Liver (tissue), 3 donors: ENCODE results near the gene KRTAP19-3.
A peak's percentile ranks its signal among the peaks of the same experiment; 100 is the strongest.

ENCODE experiments used
- ATF3 ChIP-seq: IDR thresholded peaks from 2 replicates; pipeline ENCODE4 v1.6.1; 2016; ENCODE audit warnings: antibody characterized with exemption
- EGR1 ChIP-seq, 2 donors: IDR thresholded peaks; 2 replicates each; pipeline ENCODE4 v1.6.1; 2016 to 2018; ENCODE audit warnings: antibody characterized with exemption in 2 of 2, low read depth in 2 of 2
- FOXA1 ChIP-seq: IDR thresholded peaks from 2 replicates; pipeline ENCODE4 v1.6.1; 2016; ENCODE audit warnings: antibody characterized with exemption
- GABPA ChIP-seq, 2 donors: IDR thresholded peaks in 1 of 2; conservative IDR thresholded peaks in 1 of 2; 2 replicates each; pipeline ENCODE4 v1.6.1; 2016; ENCODE audit warnings: antibody characterized with exemption in 2 of 2, mild to moderate bottlenecking in 1 of 2, moderate library complexity in 1 of 2
- HNF4G ChIP-seq: IDR thresholded peaks from 2 replicates; pipeline ENCODE4 v1.6.1; 2016; ENCODE audit warnings: antibody characterized with exemption
- JUND ChIP-seq, 2 donors: IDR thresholded peaks; 2 replicates each; pipeline ENCODE4 v1.6.1; 2016; ENCODE audit warnings: antibody characterized with exemption in 2 of 2
- MAX ChIP-seq: IDR thresholded peaks from 2 replicates; pipeline ENCODE4 v1.6.1; 2016; ENCODE audit warnings: antibody characterized with exemption
- RAD21 ChIP-seq, 2 donors: IDR thresholded peaks; 2 replicates each; pipeline ENCODE4 v1.6.1; 2016; ENCODE audit warnings: antibody characterized with exemption in 2 of 2, mild to moderate bottlenecking in 2 of 2
- SP1 ChIP-seq: IDR thresholded peaks from 2 replicates; pipeline ENCODE4 v1.6.1; 2018; ENCODE audit warnings: antibody characterized with exemption, mild to moderate bottlenecking
- TAF1 ChIP-seq: conservative IDR thresholded peaks from 2 replicates; pipeline ENCODE4 v1.6.1; 2016; ENCODE audit warnings: antibody characterized with exemption, mild to moderate bottlenecking
- YY1 ChIP-seq: IDR thresholded peaks from 2 replicates; pipeline ENCODE4 v1.6.1; 2016; ENCODE audit warnings: antibody characterized with exemption, mild to moderate bottlenecking
- TF ChIP-seq, protein P1 (sequence below): fragments of 150-350 bp; IDR thresholded peaks from 2 replicates; pipeline ENCODE4 v1.5.1; 2017; ENCODE audit warnings: improper control_type of control experiment, low read depth, low read length; ENCODE audit not compliant: missing input control
- TF ChIP-seq, protein P2 (sequence below): IDR thresholded peaks from 2 replicates; pipeline ENCODE4 v1.6.1; 2016; ENCODE audit warnings: antibody characterized with exemption, mild to moderate bottlenecking
- TF ChIP-seq, protein P3 (sequence below): IDR thresholded peaks from 2 replicates; pipeline ENCODE4 v1.6.1; 2016; ENCODE audit warnings: antibody characterized with exemption
- donor health status: healthy.
- donor health status: healthy.

GRCh38 chr21:30463713-30464112 is 28.1 kb downstream of the KRTAP19-3 start:
- TF ChIP-seq, protein P1, sequence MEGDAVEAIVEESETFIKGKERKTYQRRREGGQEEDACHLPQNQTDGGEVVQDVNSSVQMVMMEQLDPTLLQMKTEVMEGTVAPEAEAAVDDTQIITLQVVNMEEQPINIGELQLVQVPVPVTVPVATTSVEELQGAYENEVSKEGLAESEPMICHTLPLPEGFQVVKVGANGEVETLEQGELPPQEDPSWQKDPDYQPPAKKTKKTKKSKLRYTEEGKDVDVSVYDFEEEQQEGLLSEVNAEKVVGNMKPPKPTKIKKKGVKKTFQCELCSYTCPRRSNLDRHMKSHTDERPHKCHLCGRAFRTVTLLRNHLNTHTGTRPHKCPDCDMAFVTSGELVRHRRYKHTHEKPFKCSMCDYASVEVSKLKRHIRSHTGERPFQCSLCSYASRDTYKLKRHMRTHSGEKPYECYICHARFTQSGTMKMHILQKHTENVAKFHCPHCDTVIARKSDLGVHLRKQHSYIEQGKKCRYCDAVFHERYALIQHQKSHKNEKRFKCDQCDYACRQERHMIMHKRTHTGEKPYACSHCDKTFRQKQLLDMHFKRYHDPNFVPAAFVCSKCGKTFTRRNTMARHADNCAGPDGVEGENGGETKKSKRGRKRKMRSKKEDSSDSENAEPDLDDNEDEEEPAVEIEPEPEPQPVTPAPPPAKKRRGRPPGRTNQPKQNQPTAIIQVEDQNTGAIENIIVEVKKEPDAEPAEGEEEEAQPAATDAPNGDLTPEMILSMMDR, result peak; percentile 23
- TF ChIP-seq, protein P2, sequence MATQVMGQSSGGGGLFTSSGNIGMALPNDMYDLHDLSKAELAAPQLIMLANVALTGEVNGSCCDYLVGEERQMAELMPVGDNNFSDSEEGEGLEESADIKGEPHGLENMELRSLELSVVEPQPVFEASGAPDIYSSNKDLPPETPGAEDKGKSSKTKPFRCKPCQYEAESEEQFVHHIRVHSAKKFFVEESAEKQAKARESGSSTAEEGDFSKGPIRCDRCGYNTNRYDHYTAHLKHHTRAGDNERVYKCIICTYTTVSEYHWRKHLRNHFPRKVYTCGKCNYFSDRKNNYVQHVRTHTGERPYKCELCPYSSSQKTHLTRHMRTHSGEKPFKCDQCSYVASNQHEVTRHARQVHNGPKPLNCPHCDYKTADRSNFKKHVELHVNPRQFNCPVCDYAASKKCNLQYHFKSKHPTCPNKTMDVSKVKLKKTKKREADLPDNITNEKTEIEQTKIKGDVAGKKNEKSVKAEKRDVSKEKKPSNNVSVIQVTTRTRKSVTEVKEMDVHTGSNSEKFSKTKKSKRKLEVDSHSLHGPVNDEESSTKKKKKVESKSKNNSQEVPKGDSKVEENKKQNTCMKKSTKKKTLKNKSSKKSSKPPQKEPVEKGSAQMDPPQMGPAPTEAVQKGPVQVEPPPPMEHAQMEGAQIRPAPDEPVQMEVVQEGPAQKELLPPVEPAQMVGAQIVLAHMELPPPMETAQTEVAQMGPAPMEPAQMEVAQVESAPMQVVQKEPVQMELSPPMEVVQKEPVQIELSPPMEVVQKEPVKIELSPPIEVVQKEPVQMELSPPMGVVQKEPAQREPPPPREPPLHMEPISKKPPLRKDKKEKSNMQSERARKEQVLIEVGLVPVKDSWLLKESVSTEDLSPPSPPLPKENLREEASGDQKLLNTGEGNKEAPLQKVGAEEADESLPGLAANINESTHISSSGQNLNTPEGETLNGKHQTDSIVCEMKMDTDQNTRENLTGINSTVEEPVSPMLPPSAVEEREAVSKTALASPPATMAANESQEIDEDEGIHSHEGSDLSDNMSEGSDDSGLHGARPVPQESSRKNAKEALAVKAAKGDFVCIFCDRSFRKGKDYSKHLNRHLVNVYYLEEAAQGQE, result no peak
- no peak for TF ChIP-seq EGR1 (IDR thresholded peaks at IDR 0.05; ENCODE audit: low read depth in 2 of 2)
- TF ChIP-seq RAD21 (IDR thresholded peaks at IDR 0.05), result peak in 1 of 2 donors; percentile 25
- TF ChIP-seq YY1, result no peak
- TF ChIP-seq, protein P3, sequence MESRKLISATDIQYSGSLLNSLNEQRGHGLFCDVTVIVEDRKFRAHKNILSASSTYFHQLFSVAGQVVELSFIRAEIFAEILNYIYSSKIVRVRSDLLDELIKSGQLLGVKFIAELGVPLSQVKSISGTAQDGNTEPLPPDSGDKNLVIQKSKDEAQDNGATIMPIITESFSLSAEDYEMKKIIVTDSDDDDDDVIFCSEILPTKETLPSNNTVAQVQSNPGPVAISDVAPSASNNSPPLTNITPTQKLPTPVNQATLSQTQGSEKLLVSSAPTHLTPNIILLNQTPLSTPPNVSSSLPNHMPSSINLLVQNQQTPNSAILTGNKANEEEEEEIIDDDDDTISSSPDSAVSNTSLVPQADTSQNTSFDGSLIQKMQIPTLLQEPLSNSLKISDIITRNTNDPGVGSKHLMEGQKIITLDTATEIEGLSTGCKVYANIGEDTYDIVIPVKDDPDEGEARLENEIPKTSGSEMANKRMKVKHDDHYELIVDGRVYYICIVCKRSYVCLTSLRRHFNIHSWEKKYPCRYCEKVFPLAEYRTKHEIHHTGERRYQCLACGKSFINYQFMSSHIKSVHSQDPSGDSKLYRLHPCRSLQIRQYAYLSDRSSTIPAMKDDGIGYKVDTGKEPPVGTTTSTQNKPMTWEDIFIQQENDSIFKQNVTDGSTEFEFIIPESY, result no peak
- no peak for TF ChIP-seq SP1
- TF ChIP-seq MAX, result no peak
- no peak for TF ChIP-seq TAF1
- TF ChIP-seq GABPA (IDR thresholded peaks at IDR 0.05 in 1 of 2, conservative IDR thresholded peaks at IDR 0.05 in 1 of 2), result no peak
- TF ChIP-seq FOXA1, result no peak
- TF ChIP-seq JUND (IDR thresholded peaks at IDR 0.05), result no peak
- no peak for TF ChIP-seq HNF4G
- TF ChIP-seq ATF3, result no peak
